HCT116 (cell line): ENCODE measurements around the gene PDZD8.

Experiments used
- EZH2 ChIP-seq: fragments of 200-600 bp; sonication (generic); IDR thresholded peaks from 2 replicates; pipeline ENCODE4 v1.6.1; 2017; ENCODE audit warnings: antibody characterized with exemption, mixed run types
- POLR2A ChIP-seq: IDR thresholded peaks from 2 replicates; pipeline ENCODE4 v1.7.0; 2011; ENCODE audit warnings: borderline replicate concordance; ENCODE audit not compliant: insufficient read depth, insufficient read length; ENCODE audit errors: extremely low read depth
- POLR2AphosphoS5 ChIP-seq: IDR thresholded peaks from 2 replicates; pipeline ENCODE4 v1.6.1; 2011; ENCODE audit warnings: mild to moderate bottlenecking, low read depth, low read length, moderate library complexity
- TCF7L2 ChIP-seq: IDR thresholded peaks from 2 replicates; pipeline ENCODE4 v1.7.0; 2011; ENCODE audit warnings: borderline replicate concordance, inconsistent platforms; ENCODE audit not compliant: insufficient read depth, insufficient read length; ENCODE audit errors: extremely low read depth
- ZFX ChIP-seq: fragments of 450-650 bp; IDR thresholded peaks from 2 replicates; pipeline ENCODE4 v1.6.1; 2017
- TF ChIP-seq, protein P1 (sequence below), 3 experiments: fragments of 200-600 bp in 1 of 3; sonication (generic) in 1 of 3; IDR thresholded peaks in 2 of 3; conservative IDR thresholded peaks in 1 of 3; 2 replicates each; pipeline ENCODE4 v1.5.1; 2012 to 2017; ENCODE audit warnings: low read depth in 2 of 3, low read length in 2 of 3, antibody characterized with exemption in 1 of 3, borderline replicate concordance in 1 of 3, control low read depth in 1 of 3, mild to moderate bottlenecking in 1 of 3, mixed read lengths in 1 of 3, mixed run types in 1 of 3, moderate library complexity in 1 of 3; ENCODE audit not compliant: insufficient read depth in 1 of 3
- TF ChIP-seq, protein P2 (sequence below): IDR thresholded peaks from 2 replicates; pipeline ENCODE4 v1.6.1; 2012
- TF ChIP-seq, protein P3 (sequence below): IDR thresholded peaks from 2 replicates; pipeline ENCODE4 v1.6.1; 2012; ENCODE audit warnings: low read depth

DNA sequence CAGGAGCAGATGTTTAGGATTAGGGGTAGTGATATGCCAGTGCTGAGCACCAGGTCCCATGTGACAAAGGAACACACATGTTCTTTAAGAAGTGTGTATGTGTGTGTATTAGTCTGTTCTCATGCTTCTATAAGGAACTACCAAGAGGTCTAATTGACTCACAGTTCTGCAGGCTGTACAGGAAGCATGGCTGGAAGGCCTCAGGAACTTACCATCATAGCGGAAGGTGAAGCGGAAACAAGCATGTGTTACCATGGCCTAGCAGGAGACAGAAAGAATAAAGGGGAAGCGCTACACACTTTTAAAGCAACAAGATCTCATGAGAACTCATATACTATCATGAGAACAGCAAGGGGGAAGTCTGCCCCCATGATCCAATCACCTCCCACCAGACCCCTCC, 22.8 kb upstream of the PDZD8 start:
- TF ChIP-seq POLR2A: no peak
- TF ChIP-seq, protein P1, sequence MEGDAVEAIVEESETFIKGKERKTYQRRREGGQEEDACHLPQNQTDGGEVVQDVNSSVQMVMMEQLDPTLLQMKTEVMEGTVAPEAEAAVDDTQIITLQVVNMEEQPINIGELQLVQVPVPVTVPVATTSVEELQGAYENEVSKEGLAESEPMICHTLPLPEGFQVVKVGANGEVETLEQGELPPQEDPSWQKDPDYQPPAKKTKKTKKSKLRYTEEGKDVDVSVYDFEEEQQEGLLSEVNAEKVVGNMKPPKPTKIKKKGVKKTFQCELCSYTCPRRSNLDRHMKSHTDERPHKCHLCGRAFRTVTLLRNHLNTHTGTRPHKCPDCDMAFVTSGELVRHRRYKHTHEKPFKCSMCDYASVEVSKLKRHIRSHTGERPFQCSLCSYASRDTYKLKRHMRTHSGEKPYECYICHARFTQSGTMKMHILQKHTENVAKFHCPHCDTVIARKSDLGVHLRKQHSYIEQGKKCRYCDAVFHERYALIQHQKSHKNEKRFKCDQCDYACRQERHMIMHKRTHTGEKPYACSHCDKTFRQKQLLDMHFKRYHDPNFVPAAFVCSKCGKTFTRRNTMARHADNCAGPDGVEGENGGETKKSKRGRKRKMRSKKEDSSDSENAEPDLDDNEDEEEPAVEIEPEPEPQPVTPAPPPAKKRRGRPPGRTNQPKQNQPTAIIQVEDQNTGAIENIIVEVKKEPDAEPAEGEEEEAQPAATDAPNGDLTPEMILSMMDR (IDR thresholded peaks at IDR 0.05 in 2 of 3, conservative IDR thresholded peaks at IDR 0.05 in 1 of 3; ENCODE audit: borderline replicate concordance in 1 of 3, insufficient read depth in 1 of 3, low read depth in 2 of 3, low read length in 2 of 3): no peak
- TF ChIP-seq POLR2AphosphoS5: no peak
- no peak for TF ChIP-seq ZFX
- TF ChIP-seq, protein P2, sequence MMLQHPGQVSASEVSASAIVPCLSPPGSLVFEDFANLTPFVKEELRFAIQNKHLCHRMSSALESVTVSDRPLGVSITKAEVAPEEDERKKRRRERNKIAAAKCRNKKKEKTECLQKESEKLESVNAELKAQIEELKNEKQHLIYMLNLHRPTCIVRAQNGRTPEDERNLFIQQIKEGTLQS: no peak
- no peak for TF ChIP-seq EZH2
- TF ChIP-seq, protein P3, sequence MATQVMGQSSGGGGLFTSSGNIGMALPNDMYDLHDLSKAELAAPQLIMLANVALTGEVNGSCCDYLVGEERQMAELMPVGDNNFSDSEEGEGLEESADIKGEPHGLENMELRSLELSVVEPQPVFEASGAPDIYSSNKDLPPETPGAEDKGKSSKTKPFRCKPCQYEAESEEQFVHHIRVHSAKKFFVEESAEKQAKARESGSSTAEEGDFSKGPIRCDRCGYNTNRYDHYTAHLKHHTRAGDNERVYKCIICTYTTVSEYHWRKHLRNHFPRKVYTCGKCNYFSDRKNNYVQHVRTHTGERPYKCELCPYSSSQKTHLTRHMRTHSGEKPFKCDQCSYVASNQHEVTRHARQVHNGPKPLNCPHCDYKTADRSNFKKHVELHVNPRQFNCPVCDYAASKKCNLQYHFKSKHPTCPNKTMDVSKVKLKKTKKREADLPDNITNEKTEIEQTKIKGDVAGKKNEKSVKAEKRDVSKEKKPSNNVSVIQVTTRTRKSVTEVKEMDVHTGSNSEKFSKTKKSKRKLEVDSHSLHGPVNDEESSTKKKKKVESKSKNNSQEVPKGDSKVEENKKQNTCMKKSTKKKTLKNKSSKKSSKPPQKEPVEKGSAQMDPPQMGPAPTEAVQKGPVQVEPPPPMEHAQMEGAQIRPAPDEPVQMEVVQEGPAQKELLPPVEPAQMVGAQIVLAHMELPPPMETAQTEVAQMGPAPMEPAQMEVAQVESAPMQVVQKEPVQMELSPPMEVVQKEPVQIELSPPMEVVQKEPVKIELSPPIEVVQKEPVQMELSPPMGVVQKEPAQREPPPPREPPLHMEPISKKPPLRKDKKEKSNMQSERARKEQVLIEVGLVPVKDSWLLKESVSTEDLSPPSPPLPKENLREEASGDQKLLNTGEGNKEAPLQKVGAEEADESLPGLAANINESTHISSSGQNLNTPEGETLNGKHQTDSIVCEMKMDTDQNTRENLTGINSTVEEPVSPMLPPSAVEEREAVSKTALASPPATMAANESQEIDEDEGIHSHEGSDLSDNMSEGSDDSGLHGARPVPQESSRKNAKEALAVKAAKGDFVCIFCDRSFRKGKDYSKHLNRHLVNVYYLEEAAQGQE: no peak
- no peak for TF ChIP-seq TCF7L2
